ENCODE measurements around the gene GTF2H2C.

GRCh38 chr5:69510694-69511093 is 49.3 kb upstream of the GTF2H2C start:
- TF ChIP-seq, protein P1, sequence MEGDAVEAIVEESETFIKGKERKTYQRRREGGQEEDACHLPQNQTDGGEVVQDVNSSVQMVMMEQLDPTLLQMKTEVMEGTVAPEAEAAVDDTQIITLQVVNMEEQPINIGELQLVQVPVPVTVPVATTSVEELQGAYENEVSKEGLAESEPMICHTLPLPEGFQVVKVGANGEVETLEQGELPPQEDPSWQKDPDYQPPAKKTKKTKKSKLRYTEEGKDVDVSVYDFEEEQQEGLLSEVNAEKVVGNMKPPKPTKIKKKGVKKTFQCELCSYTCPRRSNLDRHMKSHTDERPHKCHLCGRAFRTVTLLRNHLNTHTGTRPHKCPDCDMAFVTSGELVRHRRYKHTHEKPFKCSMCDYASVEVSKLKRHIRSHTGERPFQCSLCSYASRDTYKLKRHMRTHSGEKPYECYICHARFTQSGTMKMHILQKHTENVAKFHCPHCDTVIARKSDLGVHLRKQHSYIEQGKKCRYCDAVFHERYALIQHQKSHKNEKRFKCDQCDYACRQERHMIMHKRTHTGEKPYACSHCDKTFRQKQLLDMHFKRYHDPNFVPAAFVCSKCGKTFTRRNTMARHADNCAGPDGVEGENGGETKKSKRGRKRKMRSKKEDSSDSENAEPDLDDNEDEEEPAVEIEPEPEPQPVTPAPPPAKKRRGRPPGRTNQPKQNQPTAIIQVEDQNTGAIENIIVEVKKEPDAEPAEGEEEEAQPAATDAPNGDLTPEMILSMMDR (IDR thresholded peaks at IDR 0.05): no peak
- TF ChIP-seq POLR2AphosphoS5 (IDR thresholded peaks at IDR 0.05): no peak
- no peak for TF ChIP-seq POLR2A (IDR thresholded peaks at IDR 0.05)
- TF ChIP-seq EP300 (IDR thresholded peaks at IDR 0.05): no peak
